Vagina (tissue), 2 donors: ENCODE results near the gene ELOVL5. TPM values are rescaled to one million over a fixed set of nuclear protein-coding genes. Genes with fewer than 3 reads are reported as not detected.

Experiments used
- DNase-seq, 2 donors: peaks; one replicate each; pipeline ENCODE4 v3.0.0-alpha.2; 2017; ENCODE audit errors: extremely low spot score in 2 of 2
- H3K27ac ChIP-seq: fragments of 200-600 bp; sonication (generic); one replicate; pipeline ENCODE4 v1.5.1; 2019
- H3K27me3 ChIP-seq: fragments of 200-600 bp; sonication (generic); one replicate; pipeline ENCODE4 v1.5.1; 2019
- H3K36me3 ChIP-seq, 2 donors: fragments of 200-600 bp; sonication (generic); one replicate each; pipeline ENCODE4 v1.5.1; 2017 to 2019
- H3K4me1 ChIP-seq: fragments of 200-600 bp; sonication (generic); one replicate; pipeline ENCODE4 v1.5.1; 2019
- H3K4me3 ChIP-seq, 2 donors: fragments of 200-600 bp; sonication (generic); 1 replicate in 1 of 2; 2 replicates in 1 of 2; pipeline ENCODE4 v1.5.1; 2016 to 2019
- H3K9me3 ChIP-seq: fragments of 200-600 bp; sonication (generic); one replicate; pipeline ENCODE4 v1.5.1; 2019
- POLR2A ChIP-seq, 2 donors: fragments of 450-650 bp; IDR thresholded peaks; one replicate each; pipeline ENCODE4 v1.6.1; 2017; ENCODE audit warnings: antibody characterized with exemption in 2 of 2, mild to moderate bottlenecking in 2 of 2, moderate library complexity in 2 of 2
- POLR2AphosphoS5 ChIP-seq, 2 donors: sonication (generic); formaldehyde crosslinking; IDR thresholded peaks; one replicate each; pipeline ENCODE4 v1.9.0; 2017; ENCODE audit warnings: antibody characterized with exemption in 2 of 2, mild to moderate bottlenecking in 2 of 2, low read depth in 1 of 2; ENCODE audit not compliant: insufficient read depth in 1 of 2
- intact Hi-C: fragments of 100-400 bp; cut with DNase I; formaldehyde crosslinking; loops from one replicate; pipeline ENCODE4 v1.15.1; 2023
- microRNA-seq: library from miRNA; unstranded; fragments of <30 nt; microRNA quantifications from one replicate; pipeline ENCODE4, GENCODE V29; 2017; ENCODE audit warnings: borderline number of aligned reads, borderline replicate concordance
- small RNA-seq: library from RNA; depleted of rRNA; stranded (forward); fragments of <200 nt; gene quantifications from one replicate; pipeline ENCODE3, GENCODE V24; 2016
- total RNA-seq: library from RNA; depleted of rRNA; stranded (reverse); fragments of >200 nt; gene quantifications from one replicate; pipeline ENCODE4 v1.2.3, GENCODE V29; 2016
- TF ChIP-seq, protein P1 (sequence below), 3 experiments: fragments of 450-650 bp in 2 of 3; fragments of 200-600 bp in 1 of 3; sonication (generic) in 1 of 3; IDR thresholded peaks; one replicate each; pipeline ENCODE4 v1.5.1; 2017 to 2019; ENCODE audit warnings: antibody characterized with exemption in 3 of 3, mild to moderate bottlenecking in 2 of 3, moderate library complexity in 2 of 3

The ELOVL5 gene
- total RNA-seq, 1 donor from 2014 or later, result 42.5 TPM

DNA sequence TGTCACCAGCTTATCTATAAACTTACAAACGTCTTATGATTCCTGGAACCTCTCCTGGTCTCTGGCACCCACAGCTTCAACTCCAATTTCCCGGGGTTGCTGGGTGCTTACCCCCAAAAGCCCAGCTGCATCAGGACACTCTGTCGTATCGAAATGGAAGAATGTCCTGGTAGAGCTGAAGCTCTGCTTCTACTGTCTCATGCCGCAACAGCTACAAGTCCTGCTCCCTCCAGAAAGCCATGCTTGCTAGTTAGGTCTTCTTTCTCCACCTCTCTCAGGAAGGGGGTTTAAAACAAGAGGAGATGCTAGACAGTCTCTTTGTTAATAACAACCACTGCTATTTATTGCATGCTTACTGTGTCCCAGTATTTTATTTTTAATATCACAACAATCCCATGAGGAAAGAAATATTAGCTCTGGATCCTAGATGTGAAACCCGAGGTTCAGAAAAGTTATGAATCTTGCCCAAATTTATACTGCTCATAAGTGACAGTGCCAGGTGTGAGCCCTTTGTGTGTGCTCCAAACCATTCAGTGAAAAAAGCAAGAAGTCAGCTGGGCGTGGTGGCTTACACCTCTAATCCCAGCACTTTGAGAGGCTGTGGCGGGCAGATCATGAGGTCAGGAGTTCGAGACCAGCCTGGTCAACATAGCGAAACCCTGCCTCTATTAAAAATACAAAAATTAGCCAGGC is 117.8 kb downstream of the ELOVL5 start:
- TF ChIP-seq POLR2A (IDR thresholded peaks at IDR 0.05), result no peak
- no peak for TF ChIP-seq POLR2AphosphoS5 (IDR thresholded peaks at IDR 0.05; ENCODE audit: insufficient read depth in 1 of 2, low read depth in 1 of 2)
- TF ChIP-seq, protein P1, sequence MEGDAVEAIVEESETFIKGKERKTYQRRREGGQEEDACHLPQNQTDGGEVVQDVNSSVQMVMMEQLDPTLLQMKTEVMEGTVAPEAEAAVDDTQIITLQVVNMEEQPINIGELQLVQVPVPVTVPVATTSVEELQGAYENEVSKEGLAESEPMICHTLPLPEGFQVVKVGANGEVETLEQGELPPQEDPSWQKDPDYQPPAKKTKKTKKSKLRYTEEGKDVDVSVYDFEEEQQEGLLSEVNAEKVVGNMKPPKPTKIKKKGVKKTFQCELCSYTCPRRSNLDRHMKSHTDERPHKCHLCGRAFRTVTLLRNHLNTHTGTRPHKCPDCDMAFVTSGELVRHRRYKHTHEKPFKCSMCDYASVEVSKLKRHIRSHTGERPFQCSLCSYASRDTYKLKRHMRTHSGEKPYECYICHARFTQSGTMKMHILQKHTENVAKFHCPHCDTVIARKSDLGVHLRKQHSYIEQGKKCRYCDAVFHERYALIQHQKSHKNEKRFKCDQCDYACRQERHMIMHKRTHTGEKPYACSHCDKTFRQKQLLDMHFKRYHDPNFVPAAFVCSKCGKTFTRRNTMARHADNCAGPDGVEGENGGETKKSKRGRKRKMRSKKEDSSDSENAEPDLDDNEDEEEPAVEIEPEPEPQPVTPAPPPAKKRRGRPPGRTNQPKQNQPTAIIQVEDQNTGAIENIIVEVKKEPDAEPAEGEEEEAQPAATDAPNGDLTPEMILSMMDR (IDR thresholded peaks at IDR 0.05), result no peak
- no peaks in the 10 kb centered on the region for H3K9me3 ChIP-seq
- intact Hi-C loops, result no loop called here
- H3K4me1 ChIP-seq, result no peaks in the 10 kb centered on the region
- peak in 1 of 2 donors; percentile 79 for DNase-seq
- no peaks in the 10 kb centered on the region for H3K36me3 ChIP-seq
- H3K27ac ChIP-seq, result no peak overlapping the region
- H3K4me3 ChIP-seq, result no peak overlapping the region
- H3K27me3 ChIP-seq, result no peaks in the 10 kb centered on the region

DNA sequence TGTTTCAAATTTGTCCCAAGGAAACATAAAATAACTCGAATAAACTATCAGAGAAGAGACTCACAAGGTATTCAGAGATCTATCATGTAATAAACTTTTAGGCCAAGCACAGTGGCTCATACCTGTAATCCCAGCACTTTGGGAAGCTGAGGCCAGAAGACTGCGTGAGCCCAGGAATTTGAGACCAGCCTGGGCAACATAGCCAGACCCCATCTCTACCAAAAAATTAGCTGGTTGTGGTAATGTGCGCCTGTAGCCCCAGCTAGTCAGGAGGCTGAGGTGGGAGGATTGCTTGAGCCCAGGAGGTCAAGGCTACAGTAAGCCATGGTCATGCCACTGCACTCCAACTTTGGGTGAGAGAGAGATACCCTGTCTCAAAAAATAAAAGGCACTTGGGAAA is 120.9 kb downstream of the ELOVL5 start:
- intact Hi-C loops, result no loop called here
- H3K4me1 ChIP-seq, result no peaks in the 10 kb centered on the region
- no peak overlapping the region for H3K4me3 ChIP-seq
- H3K9me3 ChIP-seq, result no peaks in the 10 kb centered on the region
- no peak for TF ChIP-seq POLR2A (IDR thresholded peaks at IDR 0.05)
- no peak for TF ChIP-seq POLR2AphosphoS5 (IDR thresholded peaks at IDR 0.05; ENCODE audit: insufficient read depth in 1 of 2, low read depth in 1 of 2)
- TF ChIP-seq, protein P1 (IDR thresholded peaks at IDR 0.05), result no peak
- H3K27ac ChIP-seq, result no peak overlapping the region
- no peaks in the 10 kb centered on the region for H3K36me3 ChIP-seq
- DNase-seq, result no peak
- no peaks in the 10 kb centered on the region for H3K27me3 ChIP-seq

DNA sequence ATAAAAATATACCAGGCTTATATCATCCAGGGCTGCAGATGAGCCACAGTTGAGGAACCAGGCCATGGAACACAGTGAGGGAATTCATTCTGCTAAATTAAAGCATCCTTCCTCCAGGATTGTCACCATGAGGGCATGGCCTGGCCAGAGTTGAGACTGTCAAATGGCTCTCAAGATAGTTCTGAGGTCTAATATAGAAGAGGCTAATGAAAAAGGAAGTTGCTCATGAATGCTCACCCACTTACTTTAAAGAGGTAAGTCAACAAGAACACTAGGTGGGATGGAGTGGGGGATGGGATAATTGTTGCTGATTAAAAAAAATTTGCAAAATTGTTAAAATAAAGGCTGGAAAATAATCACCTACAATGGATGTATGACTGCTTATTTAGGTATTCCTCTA is 128.1 kb downstream of the ELOVL5 start:
- TF ChIP-seq POLR2A (IDR thresholded peaks at IDR 0.05) (no peak), POLR2AphosphoS5 (IDR thresholded peaks at IDR 0.05; ENCODE audit: insufficient read depth in 1 of 2, low read depth in 1 of 2) (no peak)
- TF ChIP-seq, protein P1 (IDR thresholded peaks at IDR 0.05), result no peak
- Histone ChIP-seq H3K4me1 (no peaks in the 10 kb centered on the region), H3K27ac (no peak overlapping the region), H3K9me3 (no peaks in the 10 kb centered on the region), H3K36me3 (no peaks in the 10 kb centered on the region), H3K4me3 (no peak overlapping the region), H3K27me3 (no peaks in the 10 kb centered on the region)
- intact Hi-C loops, result no loop called here
- DNase-seq, result no peak

Small RNA genes lying within 50 kb of the gene (microRNA-seq; reads per million reads assigned to microRNA genes)
- gene MIR5685, result not detected

Small RNA genes lying within 50 kb of the gene (small RNA-seq; reads per million reads assigned to genes)
- gene MIR5685 (not detected), gene RNU1-136P (not detected)

Other genes starting within 250 kb of the ELOVL5 start
- gene GCM1, start 200.1 kb downstream of the ELOVL5 start, total RNA-seq, result not detected
- gene GCLC, start 196.2 kb upstream of the ELOVL5 start, total RNA-seq, result 63.1 TPM